HG03457 (cell line): ENCODE data around the gene CXCR5.

Experiments used
- ATAC-seq: cut with Tn5 transposase; IDR thresholded peaks from one replicate; pipeline ENCODE4 v1.9.1; 2021; ENCODE audit warnings: moderate number of reproducible peaks; ENCODE audit not compliant: unreplicated experiment

Gene CXCR5

DNA sequence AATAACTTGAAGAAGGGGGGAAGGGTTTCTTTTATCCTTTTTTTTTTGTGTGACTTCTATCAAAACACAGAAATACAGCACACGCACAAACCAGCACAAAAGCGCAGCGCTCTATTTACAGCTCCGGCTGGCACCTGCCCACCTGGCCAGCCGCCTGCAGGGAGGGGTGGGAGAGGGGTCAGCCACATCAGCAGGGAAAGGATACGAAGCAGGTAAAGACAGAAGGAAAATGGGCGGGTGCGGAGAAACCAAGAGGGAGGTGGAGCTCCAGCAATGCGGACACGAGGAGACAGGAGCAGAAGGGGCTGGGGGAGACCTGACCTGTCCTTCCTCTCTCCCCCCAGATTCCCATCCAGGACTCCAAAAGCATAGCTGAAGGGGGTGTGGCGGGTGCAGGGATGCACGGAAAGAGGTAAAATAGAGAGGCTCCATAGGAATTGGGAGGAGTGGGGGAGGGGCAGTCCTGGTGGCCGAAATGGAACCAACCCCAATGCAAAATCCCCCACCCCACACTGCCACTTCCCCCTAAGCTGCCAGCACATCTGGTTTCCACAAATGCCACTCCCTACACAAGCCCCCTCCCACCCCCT is 14.1 kb downstream of the CXCR5 start:
- ATAC-seq: no peak

DNA sequence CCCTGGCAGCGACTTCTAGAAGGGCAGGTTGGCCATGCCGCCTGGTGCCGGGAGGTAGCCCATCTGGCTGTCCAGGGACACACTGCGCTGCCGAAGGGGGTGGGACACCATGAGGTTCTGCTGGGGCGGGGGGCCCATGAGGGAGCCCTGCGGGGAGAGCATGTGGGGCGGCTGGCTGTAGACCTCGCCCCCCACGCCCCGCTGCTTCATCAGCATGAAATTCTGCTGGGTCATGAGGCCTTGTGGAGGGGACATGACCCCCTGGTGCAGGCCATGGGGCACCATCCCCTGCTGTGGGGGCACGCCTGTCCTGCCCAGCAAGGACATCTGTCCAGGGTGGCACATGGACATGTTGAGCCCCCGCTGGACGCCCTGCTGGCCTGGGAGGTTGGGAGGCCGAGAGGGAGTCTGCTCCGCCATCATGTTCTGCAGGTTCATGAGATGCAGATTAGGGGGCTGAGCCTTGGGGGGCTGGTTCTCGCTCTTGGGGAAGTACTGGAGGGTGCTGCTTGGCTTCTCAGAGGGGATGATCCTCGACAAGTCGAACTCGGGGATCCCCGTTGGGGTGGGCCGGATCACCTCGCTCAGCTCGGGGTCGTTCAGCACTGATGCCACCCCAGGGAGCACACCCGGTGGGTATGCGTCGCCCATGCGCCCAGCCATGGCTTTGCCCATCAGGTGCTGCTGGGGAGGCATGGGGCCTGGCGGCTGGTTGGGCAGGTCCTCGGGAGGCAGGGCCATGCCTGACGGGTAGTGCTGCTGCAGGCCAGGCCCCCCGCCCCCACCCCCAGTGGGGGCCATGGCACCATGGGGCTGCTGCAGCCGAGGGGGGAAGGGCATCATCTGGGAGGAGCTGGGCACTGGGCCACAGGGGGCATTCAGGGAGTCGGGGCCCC is 15.0 kb downstream of the CXCR5 start:
- no peak for ATAC-seq

DNA sequence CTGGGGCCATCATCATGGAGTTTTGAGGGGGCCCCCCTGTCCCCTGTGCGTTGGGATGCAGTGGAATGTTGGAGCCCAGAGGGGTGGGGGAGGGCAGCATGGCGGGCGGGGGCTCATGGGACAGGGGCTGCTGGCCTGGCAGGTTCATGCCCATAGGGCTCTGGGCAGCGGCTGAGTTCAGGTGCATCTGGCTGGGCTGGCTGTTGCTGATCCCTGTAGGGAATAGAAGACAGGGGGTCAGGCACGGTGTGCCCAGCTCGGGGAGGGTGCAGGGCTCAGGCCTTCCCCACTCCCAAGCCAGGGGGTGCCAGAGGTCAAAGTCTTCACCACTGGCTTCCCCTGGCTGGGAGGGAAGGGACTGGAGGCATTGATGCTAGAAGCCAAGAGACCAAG is 15.6 kb downstream of the CXCR5 start:
- no peak for ATAC-seq

DNA sequence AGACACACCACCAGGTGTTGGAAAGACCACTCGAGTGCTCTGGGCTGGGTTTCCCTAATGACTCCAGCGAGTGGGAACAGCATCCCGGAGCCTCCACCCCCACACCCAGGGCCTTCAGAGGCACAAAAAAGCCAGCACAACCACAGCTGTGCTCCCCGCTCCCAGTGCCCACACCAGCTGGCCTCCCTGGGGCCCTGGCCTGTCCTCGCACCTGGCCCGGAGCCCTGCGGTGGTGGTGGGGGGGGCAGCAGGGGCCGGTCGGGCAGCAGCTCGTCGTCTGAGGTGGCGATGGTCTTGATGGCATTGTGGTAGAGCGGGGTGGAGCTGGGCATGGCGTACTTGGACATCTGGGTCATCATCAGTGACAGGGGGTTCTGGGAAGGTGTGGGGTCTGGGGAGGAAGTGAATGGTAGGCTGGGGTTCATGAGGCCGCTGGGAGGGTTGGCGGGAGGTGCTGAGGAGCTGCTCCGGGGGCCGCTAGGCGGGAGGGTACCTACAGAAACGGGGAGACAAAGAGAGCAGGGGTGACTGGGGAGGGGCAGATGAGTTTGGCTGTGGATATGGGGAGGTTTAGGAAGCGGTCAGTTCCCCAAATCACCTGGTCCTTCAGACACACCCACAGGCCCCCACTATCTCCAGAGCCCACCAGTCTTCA is 16.1 kb downstream of the CXCR5 start:
- no peak for ATAC-seq

DNA sequence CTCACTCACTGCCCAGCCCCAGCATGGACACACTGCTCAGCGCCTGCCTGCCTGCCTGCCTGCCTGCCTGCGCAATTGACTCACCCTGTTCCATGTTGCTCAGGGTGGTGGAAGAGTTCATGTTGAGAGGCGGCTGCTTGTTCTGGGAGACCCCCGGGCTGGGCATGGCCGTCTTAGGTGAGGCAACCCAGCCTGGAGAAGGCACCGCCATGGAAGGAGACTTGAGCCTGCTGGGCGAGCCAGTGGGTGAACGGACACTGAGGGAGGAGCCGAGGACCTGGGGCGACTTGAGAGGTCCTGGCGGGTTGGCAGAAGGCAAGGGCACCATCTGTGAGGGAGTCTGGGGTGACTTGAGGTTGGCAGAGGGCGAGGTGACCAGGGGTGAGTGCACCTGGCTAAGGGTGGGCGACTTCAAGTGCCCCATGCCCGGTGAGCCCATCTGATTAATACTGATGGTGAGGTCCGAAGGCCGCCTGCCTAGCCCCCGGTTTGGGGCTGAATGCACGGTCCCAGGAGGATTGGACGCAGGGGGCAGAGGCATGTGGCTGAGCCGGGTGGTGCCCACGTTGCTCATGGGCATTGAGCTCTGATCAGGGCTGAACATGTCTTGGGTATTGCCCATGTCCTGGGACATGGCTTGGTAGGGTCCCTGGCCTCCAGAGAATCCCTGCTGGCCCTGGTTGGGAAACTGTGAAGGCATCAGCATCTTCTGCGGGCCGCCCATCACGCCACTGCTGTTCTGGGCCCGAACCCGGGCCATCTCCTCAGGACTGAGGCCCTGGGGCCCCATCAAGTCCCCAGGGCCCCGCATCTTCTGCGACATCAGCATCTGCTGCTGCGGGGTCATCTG is 17.1 kb downstream of the CXCR5 start:
- ATAC-seq: no peak

DNA sequence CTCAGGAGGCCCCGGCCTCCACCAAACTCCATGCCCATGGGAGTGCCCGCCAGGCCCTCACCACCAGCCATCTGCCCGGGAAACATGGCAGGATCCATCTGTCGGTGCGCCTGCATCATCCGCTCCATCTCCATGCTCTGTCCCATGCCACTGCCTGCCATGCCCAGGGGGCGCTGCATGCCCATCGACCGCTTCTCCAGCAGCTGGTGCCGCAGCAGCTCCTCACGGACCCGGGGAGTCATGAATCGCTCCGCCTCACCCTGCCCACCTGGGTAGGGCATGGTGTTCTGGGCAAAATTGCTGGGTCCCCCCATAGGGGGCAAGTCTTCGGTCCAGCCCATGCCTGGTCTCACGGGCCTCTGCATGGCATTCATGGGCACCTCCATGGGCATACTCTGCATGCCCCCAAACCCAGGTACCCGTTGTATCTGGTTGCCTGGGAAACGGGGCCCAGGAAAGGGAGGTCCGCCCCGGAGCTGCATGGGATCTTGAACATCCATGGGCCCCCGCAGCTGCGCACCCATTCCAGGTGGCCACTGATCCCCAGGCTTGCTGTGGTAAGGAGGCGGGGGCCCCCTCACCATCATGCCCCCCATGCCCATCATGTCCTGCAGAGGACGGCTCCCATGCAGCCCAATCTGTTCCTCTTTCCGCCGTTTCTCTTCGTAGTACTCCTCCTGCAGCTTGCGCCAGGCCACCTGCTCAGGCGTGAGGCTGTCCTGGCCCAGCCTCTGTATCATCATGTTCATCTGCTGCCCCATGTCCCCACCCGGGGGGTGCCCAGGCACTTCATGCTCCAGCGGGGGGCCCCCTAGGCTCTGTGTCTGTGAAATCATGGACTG is 18.0 kb downstream of the CXCR5 start:
- ATAC-seq: no peak

DNA sequence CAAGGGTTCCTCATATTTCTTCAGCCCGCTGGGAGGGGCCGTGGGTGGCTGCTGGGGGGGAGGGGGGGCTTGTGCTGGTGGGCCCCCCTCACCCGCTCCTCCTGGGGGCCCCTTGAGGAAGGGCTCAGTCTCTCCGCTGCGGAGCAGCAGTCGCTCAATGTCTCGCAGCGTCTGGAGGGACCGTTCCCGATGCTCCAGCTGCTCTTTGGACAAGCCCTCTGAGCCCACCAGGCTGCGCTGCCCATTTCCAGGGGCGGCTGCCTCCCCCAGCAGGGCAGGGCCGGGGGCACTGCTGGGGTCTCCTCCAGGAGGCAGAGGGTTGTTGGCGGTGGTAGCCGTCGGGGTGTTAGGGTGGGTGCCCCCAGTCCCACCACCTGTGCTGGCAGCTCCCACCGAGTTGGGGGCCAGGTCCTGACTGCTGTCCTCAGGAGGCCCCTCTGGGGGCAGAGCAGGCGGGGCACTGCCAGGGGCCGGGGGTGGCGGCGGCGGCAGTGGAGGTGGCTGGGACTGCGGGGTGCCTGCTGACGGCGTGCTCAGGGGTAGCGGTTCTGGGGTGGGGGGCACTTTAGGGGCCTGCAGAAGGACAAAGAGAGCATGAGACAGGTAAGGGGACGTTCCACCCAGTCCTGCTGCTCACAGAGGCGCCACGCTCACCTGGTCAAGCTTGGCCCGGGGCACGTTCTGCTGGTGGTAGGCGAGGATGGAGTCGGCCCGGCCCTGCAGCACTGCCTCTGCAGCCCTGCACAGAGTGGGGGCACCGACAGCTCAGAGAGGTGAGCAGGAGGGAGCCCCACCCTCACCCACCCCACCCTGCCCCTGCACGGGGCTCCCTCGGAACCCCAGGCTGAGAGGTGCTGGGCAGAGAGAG is 18.9 kb downstream of the CXCR5 start:
- no peak for ATAC-seq

DNA sequence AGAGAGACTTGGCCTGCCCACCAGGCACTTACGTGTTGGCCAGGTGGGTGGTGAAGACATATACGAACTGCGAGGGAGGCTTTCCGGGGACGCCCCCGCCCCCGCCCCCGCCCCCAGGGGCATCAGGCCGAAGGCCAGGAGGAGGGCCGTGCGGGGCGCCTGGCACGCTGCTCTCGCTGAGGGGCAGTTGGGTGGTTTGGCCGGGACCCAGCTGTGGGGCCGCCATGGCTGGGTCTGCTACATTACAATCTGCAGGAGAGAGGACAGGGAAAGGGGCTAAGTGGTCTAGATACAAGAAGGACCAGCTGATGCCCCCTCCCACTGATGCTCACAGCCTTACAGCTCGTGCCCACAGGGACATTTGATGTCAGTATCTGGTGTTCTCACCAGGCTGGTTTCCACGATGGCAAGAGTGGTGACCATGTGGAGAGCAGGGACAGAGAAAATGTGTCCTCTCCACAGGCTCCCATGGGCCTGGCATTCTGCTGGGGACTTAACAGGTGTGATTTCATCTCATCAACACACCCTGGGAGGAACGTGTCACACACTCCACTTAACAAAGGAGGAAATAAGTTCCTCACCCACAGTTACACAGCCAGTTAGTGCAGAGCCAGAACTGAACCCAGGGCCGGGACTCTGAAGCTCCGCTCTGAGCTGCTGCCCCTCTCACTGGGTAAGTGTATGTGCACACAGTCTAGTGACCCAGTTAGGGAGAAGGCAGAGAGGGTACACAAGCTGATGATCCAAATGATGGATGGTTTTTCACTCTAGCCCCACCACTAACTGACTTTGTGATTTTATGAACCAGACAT is 19.7 kb downstream of the CXCR5 start:
- no peak for ATAC-seq

DNA sequence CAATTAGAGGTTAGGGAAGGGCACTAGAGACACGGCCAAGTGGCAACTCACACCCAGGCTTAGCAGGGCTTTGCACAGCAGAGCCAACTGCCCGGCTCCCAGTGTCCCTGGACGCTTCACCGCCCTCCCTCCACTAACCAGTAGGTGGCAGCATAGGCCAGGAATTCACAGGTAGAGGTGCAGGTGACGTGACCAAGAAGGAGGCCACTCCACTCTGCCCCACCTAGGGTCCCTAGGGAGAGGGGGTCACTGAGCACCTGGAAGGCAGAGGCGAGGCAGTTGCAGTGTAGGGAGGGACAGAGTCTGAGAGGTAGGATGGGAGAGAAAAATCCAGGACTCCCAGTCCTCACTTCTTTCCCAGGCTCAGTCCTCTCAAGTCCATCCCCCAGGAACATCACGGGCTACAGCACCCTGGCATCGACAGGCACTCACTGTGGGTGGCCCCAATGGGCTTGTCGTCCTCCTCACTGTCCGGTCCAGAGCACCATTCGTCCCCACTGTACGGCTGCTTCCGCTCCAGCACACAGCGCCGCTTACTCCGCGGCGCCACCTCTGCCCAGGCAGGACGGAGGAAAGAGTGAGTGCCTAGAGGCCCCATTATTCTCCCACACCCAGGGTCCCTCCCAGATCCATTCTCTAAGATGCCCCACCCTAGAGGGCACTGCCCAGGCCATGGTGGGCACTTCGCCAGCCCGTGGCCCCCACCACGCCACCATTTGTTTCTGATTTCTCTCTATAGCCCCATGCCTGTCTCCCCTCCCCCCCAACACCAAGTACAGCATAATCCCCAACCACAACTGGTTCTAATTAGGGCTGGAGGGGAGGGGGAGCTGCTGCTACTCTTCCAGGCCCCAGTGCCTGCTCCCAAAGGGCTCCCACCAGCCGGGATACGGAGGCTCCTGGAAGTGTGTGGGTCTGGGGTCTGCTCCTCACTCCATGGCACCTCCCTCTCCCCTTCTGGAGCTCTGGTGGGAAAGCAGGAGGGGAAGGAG is 23.7 kb downstream of the CXCR5 start:
- no peak for ATAC-seq

DNA sequence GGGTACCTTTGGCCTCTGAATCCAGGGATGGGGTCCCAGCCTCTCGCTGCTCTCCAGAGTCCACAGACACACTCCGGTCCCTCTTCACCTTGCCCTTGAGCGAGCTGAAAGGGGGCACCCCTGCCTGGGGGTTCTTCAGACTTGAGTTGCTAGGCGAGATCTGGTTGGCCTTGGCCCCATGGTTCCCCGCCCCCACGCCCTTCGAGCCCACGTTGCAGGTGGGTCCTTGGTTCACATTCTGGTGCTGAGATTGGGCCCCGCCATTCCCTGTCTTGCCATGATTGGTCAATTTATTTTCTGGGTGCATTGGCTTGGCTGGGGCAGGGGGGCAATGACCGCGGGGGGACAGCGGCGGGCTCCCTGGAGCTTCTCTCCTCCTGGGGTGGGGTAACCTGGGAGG is 24.6 kb downstream of the CXCR5 start:
- no peak for ATAC-seq

DNA sequence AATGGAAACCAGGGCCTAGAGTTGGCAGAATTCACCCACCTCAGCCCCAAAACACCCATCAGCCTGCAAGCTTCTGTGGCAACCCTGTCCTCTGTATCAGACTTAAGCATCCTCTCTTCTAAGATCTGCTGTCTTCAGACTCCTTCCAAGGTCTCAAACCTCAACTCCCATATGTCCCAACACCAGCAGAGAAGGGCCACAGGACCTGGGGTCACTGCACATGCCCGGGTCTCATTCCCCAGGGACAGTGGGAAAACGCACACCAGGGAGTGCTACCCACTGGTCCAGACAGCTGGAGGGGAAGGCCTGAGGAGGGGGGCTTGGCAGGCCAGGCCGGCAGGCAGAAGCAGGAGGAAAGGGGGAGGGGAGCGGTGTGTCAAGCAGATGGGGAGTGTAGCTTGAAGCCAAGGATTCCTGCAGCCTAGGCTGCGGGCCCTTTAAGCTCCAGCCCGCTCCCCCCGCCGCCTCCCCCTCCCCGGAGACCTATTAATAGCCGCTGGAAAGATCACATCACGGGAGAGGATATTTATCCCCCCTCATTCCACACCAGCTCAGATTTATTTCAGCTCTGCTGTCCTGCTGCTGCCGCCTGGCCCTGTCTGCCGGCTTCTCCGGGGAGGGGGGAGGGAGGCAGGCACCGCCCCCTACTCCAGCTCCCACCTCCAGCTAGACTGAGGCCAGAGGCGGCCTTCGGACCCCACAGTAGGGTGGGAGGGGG is 25.4 kb downstream of the CXCR5 start:
- ATAC-seq: no peak

DNA sequence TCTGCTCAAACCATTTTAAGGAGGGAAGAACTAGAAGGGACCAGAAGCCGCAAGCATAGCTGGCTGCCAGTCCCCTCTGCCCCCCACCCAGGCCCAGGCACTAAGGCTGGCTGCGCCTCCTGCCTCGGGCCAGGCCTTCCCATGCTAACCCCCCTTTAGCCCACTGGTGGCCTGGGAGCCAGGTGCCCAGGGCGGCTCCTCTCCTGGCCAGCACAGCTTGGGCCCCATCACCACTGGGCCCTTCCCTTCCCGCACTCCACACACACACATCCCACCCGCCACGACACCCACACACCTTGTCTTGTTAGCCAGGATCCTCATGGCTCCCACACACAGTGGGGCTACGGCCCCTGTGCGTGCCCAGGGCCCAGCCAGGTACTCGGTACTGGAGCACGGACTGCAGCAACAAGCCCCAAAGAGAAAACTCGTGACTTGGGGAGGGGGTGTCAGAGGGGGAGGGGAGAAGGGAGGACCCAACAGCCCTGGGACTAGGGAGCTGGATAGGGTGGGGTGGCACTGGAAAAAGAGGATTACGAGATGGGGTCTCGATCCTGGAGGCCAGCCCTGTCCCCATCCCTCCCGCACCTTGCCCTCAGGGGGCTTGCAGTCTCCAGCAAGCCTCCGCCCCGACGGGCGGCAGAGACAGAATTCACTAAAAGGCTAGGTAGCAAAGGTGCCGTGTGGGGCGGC is 26.1 kb downstream of the CXCR5 start:
- ATAC-seq: no peak

DNA sequence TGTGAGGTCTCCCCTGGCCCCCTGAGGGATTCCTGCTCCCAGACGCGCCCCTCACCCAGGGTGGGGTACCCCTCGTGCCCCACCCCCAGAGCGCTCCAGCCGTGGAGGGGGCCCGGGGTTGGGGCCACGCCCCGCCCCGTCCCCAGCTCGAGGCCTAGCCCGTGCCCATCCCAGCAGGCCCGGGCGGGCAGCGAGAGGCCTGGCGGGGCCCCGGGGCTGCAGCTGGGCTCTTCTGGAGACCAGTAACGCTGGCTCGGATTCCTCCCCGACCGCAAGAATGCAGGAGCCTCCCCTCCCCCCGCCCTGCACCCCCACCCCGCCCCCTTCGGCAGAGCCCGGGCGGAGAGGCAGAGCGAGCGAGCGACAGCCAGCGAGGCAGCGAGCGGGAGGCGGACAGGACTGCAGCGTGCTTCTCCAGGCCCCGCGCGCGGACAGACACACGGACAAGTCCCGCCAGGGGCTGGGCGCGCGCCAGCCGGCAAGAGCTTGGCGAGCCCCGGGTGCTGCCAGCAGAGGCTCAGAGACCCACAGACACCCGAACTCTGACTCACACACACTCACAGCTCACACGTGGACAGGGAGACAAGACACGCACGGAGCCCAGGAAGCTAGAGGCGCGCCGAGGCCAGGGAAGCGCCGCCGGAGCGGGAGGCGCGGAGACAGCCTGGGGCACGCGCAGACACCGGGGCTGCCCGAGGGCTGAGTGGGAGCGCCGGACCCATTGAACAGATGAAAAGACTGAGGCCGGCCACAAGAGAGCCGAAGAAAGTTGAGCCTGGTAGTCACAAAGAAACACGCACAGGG is 26.8 kb downstream of the CXCR5 start:
- ATAC-seq: no peak

DNA sequence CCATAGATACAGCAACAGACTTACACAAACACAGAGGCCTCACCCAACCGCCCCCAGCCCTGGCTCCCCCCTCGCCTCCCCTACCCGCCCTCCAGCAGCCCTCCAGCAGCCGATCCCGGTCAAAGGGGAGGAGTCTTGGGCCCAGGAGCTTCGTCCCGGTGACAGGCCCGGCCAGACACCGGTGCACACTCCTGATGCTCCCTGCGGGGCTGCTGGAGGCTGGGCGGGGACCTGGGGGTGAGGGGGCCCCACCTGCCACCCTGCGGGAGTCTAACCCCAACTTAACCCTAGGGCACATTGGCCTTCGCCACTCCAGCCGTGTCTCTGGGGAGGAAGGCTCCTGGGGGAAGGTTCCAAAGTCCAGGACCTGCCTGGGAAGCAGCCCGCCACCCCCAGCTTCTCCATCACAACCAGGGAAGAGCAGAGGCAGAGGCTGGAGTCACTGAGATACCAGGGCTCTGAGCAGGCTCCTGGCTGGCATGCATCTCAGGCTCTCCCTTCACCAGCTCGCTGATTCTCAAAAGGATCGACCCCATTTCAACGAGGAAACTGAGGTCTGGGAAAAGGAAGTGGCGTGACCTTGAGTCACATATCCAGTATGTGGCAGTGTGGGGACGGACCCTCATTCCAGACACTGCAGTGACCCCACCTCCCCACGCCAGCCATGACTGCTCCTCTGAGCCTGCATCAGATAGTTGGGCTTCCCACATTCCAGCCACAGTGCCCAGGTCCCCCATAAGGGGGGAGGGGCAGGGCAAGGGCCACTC is 27.6 kb downstream of the CXCR5 start:
- no peak for ATAC-seq
